GM19438 (cell line): ENCODE data around the gene ASAP2.

Experiments
- ATAC-seq: cut with Tn5 transposase; IDR thresholded peaks from one replicate; pipeline ENCODE4 v1.9.1; 2021; ENCODE audit warnings: low read depth; ENCODE audit not compliant: unreplicated experiment

The ASAP2 gene

DNA sequence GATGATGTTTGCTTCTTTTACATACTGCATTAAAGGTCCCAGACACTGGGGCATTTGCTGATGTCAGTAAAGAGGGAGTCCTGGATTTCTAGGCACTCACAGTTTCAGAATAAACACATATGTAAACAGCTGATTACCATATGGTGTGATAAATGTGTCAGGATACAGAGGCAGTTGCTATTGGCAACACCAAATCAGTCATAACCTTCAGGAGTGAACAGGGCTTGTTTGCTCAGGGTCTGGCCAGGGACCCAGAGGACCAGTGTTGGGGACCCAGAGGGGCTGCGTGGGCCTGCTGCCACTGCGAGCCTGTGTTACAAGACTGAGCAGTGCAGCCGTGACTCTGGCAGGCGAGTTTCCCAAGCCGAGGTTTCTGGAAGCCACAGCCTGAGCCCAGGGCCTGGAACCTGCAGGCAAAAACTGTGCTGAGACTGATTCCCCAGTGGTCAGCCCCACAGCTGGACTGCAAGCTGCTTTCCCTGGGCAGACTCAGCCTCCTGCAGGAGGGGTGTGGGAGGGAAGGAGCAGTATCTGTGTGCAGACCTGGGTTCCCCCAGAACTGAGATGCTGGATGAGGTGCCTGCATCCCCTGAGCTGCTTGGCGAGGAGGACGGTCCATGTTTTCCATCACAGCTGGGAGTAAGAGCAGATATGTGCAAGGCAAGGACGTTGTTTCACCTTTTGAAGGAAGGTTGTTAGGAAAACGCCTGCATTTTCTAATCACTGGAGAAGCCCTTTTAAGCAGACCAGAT is 23.6 kb downstream of the ASAP2 start:
- ATAC-seq = no peak

DNA sequence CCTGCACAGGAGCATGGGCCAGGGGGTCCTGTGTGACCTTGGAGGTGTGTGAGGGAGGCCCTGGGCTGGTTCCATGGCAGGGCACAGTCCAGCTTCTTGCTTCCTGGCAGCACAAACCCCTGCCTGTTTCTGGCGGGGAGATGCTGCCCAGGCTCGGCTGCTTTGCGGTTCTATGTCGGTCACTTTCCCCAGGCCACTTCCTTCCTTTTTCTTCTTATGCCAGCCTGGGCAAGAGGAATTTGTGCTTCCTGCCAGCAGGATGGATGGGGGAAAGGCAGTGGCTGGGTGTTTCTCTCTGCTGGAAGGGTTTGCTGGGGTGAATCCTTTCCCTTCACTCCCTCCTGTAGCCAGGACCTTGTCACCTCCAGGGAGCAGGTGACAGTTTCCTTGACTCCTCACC is 24.3 kb downstream of the ASAP2 start:
- ATAC-seq = no peak

GRCh38 chr2:9231291-9232165 is 24.9 kb downstream of the ASAP2 start:
- no peak for ATAC-seq

- no peak for ATAC-seq
Observed at GRCh38 chr2:9232166-9232479, 25.5 kb downstream of the ASAP2 start.

DNA sequence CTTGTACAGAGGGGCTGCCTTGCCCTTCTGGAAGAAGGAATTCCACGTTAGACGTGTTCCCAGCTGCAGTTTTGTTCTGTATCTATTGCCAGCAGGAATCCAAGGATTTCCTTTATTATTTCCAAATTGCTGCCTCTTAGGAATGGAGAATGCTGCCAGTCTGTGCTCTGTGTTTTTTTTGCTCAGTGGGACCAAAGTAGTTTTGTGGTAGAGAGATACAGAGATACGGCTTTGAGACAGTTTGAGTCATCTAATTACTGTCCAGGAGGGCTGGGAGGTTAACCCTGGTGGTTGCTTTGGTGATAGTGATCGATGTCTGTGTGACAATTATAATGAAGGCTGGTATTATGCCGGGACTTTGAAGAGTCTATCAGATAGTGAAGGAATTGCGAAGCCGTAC is 26.3 kb downstream of the ASAP2 start:
- no peak for ATAC-seq

DNA sequence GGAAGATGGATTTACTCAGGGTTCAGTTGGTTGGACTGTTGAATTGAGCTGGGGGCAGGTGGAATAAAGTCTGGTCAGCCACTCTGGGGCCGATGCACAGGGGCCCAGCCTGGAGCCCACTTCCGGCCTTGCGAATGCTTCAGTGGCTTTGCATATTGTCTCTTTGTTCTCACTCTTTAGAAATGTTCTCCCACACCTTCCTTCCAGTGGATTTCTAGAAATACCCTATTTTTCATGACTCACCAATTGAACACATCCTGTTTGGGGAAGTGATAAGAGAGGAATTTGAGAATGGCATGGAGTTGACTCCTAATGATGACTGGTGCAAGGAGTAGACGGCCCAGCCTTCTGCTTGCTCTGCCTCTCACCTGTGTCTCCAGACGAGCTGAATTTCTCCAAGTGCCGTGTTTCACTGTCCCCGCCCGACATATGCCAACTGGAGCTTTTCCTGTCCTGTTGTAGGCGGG is 28.1 kb downstream of the ASAP2 start:
- no peak for ATAC-seq

GRCh38 chr2:9235147-9236044 is 28.8 kb downstream of the ASAP2 start:
- no peak for ATAC-seq

- ATAC-seq = no peak
Observed at GRCh38 chr2:9236045-9236344, 29.4 kb downstream of the ASAP2 start.

GRCh38 chr2:9236867-9237266 is 30.3 kb downstream of the ASAP2 start:
- ATAC-seq = no peak

DNA sequence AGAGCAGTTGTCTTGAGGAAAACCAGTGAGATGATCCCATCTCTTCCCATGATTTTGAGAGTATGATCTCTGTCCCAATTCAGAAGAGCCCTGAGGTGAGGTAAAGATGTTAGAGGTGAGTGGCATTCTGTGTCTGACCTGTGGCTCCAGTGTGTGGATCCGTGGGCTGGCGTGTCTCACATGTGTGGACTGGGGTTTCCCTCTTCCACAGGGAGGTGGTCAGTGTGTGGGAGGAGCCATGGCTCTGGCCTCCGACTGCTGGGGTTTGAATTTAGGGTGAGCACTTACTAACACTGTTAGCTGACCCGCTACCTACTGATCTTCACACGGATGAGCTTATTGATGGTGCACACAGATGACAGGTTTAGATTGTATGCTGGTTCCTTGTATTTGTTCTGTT is 31.2 kb downstream of the ASAP2 start:
- no peak for ATAC-seq

DNA sequence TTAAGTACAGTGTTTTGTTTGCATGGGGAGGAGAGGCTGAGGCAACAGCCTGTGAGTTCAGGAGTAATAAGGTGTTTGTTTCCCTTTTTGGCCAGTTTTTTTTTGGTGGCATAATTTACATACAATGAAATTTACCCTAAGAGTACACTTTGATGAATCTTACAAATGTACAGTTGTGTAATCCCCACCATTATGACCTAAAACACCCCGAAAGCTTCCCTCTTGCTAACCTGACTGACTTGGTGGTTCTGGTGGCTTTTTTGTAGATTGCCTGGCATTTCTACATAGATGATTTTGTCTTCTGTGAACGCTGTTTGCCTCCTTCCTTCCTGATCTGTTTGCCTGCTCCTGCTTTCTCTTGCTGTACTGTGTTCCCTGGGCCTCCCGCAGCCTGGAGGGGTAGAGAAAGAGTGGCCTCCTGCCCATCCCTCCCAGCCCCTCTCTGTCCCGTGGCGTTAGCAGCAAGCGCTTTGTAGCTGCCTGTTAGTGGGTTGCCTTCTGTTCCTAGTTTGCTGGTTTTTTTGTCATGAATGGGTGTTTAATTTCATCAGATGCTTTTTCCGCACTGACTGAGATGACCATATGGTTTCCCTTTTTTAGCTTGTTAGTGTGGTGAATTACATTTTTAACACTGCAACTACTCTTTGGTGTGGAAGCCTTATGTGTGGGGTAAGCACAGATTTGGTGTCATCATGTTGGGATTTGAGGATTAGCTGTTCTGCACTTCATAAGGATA is 32.1 kb downstream of the ASAP2 start:
- ATAC-seq = no peak

DNA sequence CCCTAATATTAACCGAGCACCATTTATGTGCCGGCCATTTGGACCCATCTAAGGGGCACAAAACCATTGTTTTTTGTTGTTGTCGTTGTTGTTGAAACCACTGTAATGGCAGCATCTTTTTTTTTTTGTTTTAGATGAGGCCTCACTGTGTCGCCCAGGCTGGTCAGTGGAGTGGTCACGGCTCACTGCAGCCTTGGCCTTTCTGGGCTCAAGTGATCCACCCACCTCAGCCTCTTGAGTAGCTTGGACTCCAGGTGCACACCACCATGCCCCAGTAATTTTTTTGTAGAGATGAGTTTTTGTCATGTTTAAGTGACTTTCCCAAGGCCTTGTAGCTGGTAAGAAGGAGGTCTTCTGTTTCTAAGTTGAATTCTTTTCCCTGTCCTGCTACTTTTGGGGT is 33.0 kb downstream of the ASAP2 start:
- no peak for ATAC-seq

DNA sequence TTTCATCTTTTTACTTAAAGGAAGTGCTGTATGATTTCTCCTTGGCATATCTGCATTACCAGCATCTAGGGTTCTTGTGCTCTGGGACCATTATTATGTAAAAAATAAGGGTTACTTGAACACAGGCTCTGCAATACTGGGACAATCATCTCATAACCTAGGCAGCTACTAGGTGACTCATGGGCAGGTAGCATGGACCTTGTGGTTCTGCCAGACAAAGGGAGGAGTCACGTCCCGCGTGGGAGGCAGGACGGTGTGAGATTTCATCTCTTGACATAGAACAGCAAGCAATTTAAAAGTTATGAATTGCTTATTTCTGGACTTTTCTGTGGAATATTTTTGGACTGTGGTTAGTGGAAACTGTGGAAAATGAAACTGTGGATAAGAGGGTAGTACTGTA is 34.1 kb downstream of the ASAP2 start:
- no peak for ATAC-seq

GRCh38 chr2:9241233-9241632 is 34.6 kb downstream of the ASAP2 start:
- ATAC-seq = no peak

DNA sequence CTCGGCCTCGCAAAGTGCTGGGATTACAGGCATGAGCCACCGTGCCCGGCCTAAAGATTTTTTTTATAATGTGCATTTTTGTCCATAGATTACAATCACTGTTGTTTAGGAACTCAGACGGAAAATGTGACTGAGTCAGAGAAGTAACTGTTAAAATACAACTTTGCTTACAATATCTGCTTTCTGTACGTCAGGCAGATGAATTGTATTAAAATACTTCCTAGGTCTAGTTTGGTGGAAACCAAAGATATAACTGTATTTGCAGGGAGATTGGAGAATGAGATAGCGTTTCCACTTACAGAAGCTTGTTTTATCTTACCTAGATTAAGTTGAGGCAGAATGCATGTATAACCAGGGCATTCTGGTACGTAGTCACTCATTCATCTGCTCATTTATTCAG is 36.7 kb downstream of the ASAP2 start:
- ATAC-seq = no peak

GRCh38 chr2:9244985-9245544 is 38.5 kb downstream of the ASAP2 start:
- no peak for ATAC-seq

- no peak for ATAC-seq
Observed at GRCh38 chr2:9247177-9247576, 40.6 kb downstream of the ASAP2 start.

DNA sequence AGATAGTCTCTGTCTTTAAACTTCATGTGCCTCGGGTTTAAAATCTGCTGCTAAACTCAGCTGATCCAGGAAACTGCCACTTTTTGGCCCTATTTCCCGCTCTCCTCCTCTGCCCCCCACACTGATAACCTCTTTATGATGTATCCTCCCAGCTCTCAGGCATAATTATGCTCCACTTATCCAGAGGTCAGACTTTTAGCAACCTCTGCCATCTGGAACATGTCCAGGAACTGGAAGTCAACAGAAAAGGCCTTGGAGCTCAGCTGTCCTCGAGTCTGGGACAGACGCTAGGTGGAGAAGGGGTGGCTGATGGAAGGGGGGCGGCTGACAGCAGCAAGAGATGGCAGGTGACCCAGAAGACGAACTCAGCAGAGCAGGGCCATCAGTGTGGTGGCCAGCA is 41.2 kb downstream of the ASAP2 start:
- no peak for ATAC-seq

DNA sequence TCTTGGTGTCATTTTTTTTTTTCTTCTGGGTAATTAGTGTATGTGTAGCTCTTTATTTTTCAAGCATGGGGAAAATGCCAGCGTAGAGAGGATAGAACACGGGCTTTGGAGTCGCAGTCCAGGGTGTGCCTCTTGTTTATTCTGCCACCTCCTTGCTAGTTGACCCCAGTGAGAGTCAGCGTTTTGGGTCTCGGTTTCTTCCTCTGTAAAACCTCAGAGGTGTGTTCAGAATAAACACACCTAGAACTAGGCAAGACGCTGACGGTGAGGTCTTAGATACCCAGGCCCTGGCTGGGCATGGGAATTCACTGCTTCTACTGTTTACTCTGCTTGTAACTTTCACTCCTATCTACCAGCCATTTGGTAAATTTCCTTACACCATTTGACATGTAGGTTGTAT is 41.8 kb downstream of the ASAP2 start:
- no peak for ATAC-seq
